Brain pericyte (primary cell): ENCODE measurements around the gene PAPPA2.

Experiments used
- DNase-seq: peaks from one replicate; pipeline ENCODE4 v3.0.0-alpha.2; 2012; ENCODE audit warnings: low read depth, low spot score

The PAPPA2 gene

GRCh38 chr1:176803596-176803995 lies 340.6 kb downstream of the PAPPA2 start:
- no peak for DNase-seq

GRCh38 chr1:176809292-176809691 lies 346.3 kb downstream of the PAPPA2 start:
- DNase-seq, result no peak

- DNase-seq, result no peak
Observed at GRCh38 chr1:176811511-176812288, 348.7 kb downstream of the PAPPA2 start.

DNA sequence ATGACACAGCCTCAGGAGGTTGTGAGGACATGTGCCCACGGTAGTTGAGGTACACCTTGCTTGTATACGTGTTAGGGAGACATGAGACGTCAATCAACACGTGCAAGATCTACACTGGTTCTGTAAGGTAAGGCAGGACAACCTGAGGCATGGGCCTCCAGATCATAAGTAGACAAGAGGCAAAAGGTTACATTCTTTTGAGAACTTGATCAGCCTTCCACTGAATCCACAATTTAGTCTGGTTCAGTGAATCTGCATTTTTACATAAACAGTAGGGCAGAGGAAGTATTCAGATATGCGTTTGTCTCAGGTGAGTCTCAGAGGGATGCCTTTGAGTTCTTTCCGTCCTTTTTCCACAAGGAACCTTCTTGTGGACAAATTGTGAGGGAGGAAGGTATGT lies 352.6 kb downstream of the PAPPA2 start:
- no peak for DNase-seq

GRCh38 chr1:176816232-176816631 lies 353.3 kb downstream of the PAPPA2 start:
- DNase-seq, result no peak

GRCh38 chr1:176820391-176821031 lies 357.5 kb downstream of the PAPPA2 start:
- no peak for DNase-seq

- no peak for DNase-seq
Observed at GRCh38 chr1:176826265-176826664, 363.3 kb downstream of the PAPPA2 start.

- DNase-seq, result no peak
Observed at GRCh38 chr1:176829261-176829660, 366.3 kb downstream of the PAPPA2 start.

DNA sequence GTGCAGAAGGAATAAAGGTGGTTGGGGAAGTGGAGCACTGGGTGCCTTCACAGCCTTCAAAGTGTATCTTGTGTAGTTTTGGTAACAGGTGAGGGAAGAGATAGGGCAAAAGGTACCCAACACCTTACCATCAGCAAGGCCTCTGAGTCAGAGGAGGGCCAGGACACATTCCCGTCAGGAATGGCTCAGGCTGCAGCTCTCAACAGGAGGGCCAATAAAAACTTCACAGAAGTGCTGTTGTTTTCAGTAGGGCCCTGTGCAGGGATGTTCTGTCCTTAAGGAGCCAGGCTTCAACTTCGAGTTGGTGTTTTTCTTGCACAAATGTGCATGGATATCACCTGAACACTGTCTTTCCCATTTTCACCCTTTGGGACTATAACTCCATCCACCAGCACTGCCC lies 368.2 kb downstream of the PAPPA2 start:
- no peak for DNase-seq

DNA sequence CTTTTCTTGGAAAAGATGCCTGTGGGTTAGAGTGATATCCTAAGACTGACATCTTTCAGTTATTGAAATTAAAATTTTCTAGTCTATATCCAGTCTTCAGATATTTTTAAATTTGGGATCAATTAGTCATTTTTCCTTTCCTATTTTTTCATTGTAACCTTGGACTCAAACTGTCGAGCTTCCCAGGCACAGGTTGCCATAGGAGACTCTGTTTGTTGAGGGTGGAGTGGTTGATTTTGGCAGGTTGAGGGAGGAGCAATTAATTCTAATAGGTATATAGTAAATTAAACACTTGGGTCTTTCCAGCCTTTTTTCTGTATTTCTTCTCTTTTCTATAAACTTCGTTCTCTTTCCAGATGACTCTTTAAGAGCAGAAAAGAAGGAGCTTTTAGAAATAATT lies 374.7 kb downstream of the PAPPA2 start:
- no peak for DNase-seq

- no peak for DNase-seq
Observed at GRCh38 chr1:176838276-176838995, 375.5 kb downstream of the PAPPA2 start.

DNA sequence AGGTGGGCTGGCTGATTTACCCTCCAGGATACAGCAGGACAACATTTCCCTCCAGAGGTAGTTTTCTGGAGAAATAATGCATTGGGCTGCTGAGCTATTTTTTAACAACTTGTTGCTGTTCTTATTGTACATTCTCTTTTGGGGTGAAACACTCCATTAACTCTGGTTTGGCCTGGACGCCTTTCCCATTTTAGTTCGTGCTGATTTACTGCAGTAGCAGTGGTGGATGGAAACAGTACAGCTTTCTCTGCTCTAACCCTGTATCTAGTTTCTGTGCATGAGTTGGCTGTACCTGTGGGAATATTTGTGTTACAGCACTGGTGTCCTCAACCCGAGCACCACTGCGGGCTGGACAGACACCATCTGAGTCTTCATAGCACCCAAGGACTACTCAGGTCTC lies 376.2 kb downstream of the PAPPA2 start:
- DNase-seq, result no peak

DNA sequence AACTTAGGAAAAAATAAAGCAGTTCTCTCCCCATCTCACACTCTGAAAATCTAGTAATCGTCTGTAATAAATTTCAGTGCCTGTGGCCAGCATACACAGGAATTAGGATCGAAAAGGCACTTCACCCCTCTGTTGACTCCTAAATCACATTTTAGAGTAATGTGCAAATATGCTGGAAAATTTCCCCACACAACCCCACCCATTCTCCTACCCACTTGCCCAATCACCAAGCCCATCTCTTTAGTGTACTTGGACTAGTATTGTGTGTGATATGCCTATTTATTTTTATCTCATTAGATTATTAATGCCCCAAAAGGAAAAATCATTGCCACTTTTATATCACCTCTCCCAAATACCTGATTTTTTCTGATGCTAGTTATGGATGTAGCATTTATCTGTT lies 378.3 kb downstream of the PAPPA2 start:
- no peak for DNase-seq

DNA sequence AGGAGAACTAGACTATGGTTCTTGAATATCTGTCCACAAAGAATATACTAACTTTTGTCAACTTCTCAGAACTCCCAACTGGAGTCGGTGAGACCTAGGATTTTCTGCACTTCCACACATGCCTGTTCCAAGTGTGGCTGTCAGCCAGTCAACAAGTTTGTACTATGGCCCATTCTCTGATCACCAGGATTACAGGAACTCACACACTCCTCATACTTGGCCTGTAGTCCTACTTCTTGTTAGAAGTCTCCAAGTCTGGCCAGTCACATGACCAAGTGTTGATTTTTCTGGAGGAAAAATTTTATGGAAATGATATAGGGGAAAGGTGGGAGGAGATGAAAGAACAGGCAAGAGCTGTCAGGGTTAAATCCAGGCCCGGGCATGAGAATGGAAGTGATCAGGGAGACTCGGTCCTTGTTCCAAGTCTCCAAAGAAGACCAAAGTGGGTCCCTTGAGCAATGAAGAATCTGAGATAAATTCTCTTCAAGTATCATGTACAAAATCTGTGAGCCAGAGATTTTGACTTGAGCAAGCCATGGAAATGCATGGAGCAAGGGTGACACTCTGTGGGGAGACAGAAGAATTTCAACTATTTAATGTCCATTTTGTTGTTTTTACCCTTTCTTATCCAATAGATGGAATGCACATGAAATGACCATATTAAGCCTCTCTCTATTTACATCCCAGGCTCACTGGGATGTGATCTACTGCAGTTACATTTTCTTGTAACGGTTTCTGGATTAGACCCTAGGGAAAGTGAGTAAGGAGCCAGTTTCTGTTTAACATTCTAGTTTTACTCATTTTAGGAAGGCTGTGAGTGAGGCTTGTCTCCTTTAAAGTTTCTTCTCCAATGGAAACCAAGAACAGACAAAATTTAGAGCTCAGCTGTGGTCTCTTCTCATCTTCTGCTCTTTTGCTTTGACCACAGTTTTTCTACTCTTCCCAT lies 380.6 kb downstream of the PAPPA2 start:
- DNase-seq, result no peak

DNA sequence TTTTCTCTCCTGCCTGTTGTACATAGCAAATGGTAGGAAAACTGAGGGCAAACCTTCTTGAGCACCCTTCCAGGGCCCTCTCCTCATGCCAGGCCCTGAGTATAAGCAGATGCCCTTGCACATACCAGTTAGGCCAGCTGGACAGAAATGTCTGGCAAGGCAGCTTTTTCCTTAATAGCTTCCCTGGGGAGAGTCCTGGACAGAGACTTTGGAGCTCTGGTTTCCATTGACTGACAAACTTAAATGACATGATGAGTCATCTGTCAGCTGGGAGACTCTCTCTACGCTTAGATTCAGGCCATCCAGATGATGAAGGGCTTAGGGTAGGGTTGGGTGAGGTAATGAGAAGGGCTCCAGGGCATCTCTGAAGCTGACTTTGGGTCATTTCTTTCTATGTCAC lies 384.1 kb downstream of the PAPPA2 start:
- no peak for DNase-seq

- DNase-seq, result no peak
Observed at GRCh38 chr1:176849281-176849680, 386.3 kb downstream of the PAPPA2 start.

DNA sequence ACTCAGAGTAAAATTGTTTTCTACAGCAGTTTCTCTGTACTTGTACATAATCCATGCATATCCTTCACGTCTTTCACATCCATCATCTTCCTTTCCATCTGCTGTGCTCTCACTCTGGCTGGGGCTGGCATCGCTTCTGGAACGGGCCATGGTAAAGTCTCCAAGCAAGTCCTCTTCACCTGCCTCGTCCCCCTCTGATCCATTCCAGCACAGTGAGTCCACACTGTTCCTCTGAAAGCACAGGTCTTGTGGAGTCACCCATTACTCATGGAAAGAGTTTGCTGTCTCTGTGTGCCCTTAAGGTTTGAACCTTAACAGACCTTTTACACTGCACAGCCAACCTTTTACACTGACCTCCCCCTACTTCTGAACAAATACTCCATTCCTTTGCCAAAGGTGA lies 387.9 kb downstream of the PAPPA2 start:
- DNase-seq, result no peak

DNA sequence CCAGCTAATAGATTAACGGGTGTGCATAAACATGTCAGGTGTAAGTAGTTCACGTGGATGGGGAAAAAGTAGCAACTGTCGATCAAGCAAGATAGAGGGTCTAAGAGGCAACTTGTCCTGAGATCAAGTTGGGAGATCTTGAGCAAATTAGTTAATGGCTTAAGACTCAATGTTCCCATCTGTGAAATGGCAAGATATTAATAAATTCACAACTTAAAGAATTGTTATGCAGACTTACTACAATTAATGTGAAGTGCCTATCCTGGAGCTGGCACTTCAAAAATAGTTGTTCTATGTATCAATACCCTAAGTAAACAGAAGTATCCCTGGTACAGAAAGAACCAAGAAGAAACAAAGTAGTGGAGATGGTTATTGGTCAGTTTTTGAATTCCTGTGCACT lies 389.1 kb downstream of the PAPPA2 start:
- DNase-seq, result no peak

- DNase-seq, result no peak
Observed at GRCh38 chr1:176853503-176853902, 390.5 kb downstream of the PAPPA2 start.

DNA sequence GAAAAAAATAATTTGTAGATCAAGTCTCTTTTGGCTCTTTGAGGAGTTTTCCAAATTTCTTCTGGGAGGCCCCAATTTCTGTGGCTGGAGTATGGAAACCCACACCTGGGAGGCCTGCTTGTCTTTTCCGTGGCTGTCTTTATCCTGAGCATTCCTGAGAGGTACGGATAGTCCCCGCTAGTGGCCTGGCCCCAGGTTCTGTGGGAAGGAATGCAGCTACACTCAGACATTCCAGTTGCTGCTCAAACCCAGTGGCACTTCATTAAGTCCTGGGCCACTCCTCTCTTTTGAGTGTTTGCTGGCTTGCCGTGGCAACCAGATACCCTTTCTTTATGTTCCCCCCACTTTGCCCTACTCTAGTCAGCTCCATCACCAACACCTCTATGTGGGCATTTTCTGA lies 391.1 kb downstream of the PAPPA2 start:
- DNase-seq, result no peak
